HG02970 (cell line): Measurements from ENCODE around the gene ARRDC3.
A peak's percentile ranks its signal among the peaks of the same experiment; 100 is the strongest.
"Not testable (repeated sequence)": the region's sequence is repeated elsewhere in the genome, so short reads cannot be mapped to it uniquely, and the experiment has no call there.

ENCODE experiments used
- ATAC-seq: cut with Tn5 transposase; IDR thresholded peaks from one replicate; pipeline ENCODE4 v1.9.1; 2021; ENCODE audit warnings: mild to moderate bottlenecking, moderate library complexity, moderate number of reproducible peaks; ENCODE audit not compliant: unreplicated experiment, low FRiP score

The ARRDC3 gene

GRCh38 chr5:91361790-91362189 lies 21.3 kb downstream of the ARRDC3 start:
- no peak for ATAC-seq

- peak; percentile 76 for ATAC-seq
These were observed 21.9 kb downstream of the ARRDC3 start for GRCh38 chr5:91361055-91361701.

GRCh38 chr5:91359962-91360609 lies 23.0 kb downstream of the ARRDC3 start:
- no peak for ATAC-seq

- no peak for ATAC-seq
These were observed 25.3 kb downstream of the ARRDC3 start for GRCh38 chr5:91357806-91358205.

- ATAC-seq, result no peak
These were observed 26.0 kb downstream of the ARRDC3 start for GRCh38 chr5:91357012-91357634.

GRCh38 chr5:91354867-91355266 lies 28.2 kb downstream of the ARRDC3 start:
- not testable (repeated sequence) for ATAC-seq

- no peak for ATAC-seq
These were observed 30.1 kb downstream of the ARRDC3 start for GRCh38 chr5:91352831-91353695.

GRCh38 chr5:91345461-91345860 lies 37.7 kb downstream of the ARRDC3 start:
- ATAC-seq, result no peak

GRCh38 chr5:91344661-91345200 lies 38.4 kb downstream of the ARRDC3 start:
- not testable (repeated sequence) for ATAC-seq

- ATAC-seq, result no peak
These were observed 39.2 kb downstream of the ARRDC3 start for GRCh38 chr5:91343916-91344315.

- not testable (repeated sequence) for ATAC-seq
These were observed 40.2 kb downstream of the ARRDC3 start for GRCh38 chr5:91342931-91343330.

GRCh38 chr5:91341154-91341553 lies 42.0 kb downstream of the ARRDC3 start:
- ATAC-seq, result no peak

- ATAC-seq, result no peak
These were observed 42.6 kb downstream of the ARRDC3 start for GRCh38 chr5:91340532-91340931.

GRCh38 chr5:91339063-91339705 lies 43.9 kb downstream of the ARRDC3 start:
- no peak for ATAC-seq

- no peak for ATAC-seq
These were observed 50.7 kb downstream of the ARRDC3 start for GRCh38 chr5:91332267-91333045.

GRCh38 chr5:91331705-91332104 lies 51.4 kb downstream of the ARRDC3 start:
- ATAC-seq, result no peak

GRCh38 chr5:91329283-91329682 lies 53.8 kb downstream of the ARRDC3 start:
- no peak for ATAC-seq

GRCh38 chr5:91328743-91329142 lies 54.4 kb downstream of the ARRDC3 start:
- no peak for ATAC-seq

- not testable (repeated sequence) for ATAC-seq
These were observed 60.1 kb downstream of the ARRDC3 start for GRCh38 chr5:91322981-91323380.
